Central memory CD8-positive, alpha-beta T cell (primary cell): ENCODE measurements around the gene APEX1.

Experiments used
- ATAC-seq: fragments of 150-1000 bp; cut with Tn5 transposase; replicated peaks from 2 replicates; pipeline ENCODE4 v1.10.0; 2022; ENCODE audit warnings: mild to moderate bottlenecking, moderate FRiP score, moderate number of reproducible peaks; ENCODE audit not compliant: poor library complexity, severe bottlenecking; ENCODE audit errors: extremely low read depth
- DNase-seq, 2 donors: peaks; one replicate each; pipeline ENCODE4 v3.0.0; 2021; ENCODE audit warnings: low spot score in 2 of 2
- H3K27ac Mint-ChIP-seq: one replicate; pipeline ENCODE4 v1.8.0; 2022; ENCODE audit warnings: low read depth, mild to moderate bottlenecking, moderate library complexity, mixed read lengths
- H3K27me3 Mint-ChIP-seq: one replicate; pipeline ENCODE4 v1.8.0; 2022; ENCODE audit warnings: mixed read lengths
- H3K36me3 Mint-ChIP-seq: one replicate; pipeline ENCODE4 v1.8.0; 2022; ENCODE audit warnings: mild to moderate bottlenecking, moderate library complexity, mixed read lengths; ENCODE audit not compliant: insufficient read depth
- H3K4me1 Mint-ChIP-seq: one replicate; pipeline ENCODE4 v1.8.0; 2022; ENCODE audit warnings: mixed read lengths
- H3K4me3 Mint-ChIP-seq: one replicate; pipeline ENCODE4 v1.8.0; 2022; ENCODE audit warnings: mild to moderate bottlenecking, moderate library complexity, mixed read lengths
- H3K9me3 Mint-ChIP-seq: one replicate; pipeline ENCODE4 v1.8.0; 2022; ENCODE audit warnings: mixed read lengths

The APEX1 gene

DNA sequence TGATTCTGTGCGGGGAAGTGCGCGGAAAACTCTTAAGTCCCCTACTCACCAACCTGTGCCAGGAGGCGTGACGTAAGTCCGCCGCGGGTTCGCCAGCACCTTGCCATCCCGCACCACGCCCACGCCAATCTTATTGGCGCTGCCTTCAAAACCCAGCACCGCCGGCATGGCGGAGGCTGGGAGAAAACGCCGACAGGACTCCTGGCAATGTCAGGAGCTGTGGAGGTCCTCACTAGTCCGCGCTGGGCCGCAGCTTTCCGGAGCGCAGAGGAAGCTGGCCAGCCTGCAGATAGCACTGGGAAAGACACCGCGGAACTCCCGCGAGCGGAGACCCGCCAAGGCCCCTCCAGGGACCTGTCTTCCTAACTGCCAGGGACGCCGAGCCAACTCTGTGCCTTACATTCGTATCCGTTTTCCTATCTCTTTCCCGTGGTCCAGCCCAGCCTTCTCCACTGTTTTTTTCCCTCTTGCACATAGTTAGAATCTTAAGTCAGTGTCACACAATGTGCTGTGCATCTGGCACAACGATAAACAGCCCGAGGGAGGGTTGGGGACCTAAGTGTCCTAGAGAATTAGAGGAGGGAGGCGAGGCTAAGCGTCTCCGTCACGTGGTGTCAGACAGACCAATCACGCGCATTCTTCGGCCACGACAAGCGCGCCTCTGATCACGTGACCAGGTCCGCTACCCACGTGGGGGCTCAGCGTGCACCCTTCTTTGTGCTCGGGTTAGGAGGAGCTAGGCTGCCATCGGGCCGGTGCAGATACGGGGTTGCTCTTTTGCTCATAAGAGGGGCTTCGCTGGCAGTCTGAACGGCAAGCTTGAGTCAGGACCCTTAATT is at the start of gene APEX1, which contains the start of gene OSGEP:
TSS of gene APEX1 (plus strand) at position 711 of the 839 bp plus-strand sequence. CDS start 420 bp downstream, outside the sequence.
TSS of gene OSGEP (minus strand) at position 297 of the 839 bp plus-strand sequence. CDS start at position 168, 129 bp downstream.
- H3K9me3 Mint-ChIP-seq: no peaks in the 10 kb centered on the region

DNA sequence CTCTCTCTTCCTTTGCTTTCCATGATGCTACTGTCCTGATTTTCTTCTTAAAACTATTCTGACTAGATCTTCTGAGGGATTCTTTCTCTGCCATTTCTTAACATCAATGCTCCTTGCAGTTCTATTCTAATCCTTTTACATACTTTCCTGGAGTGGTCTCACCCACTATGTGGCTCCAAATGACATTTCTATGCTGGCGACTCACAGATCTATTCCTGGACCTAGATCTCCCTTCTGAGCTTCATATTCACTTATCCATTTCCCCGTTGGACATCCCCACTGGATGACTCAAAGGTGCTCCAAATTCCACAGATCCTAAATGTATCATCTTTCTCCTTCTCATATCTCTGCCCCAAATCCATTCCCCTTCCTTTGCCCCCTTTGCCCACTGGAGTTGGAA is 45.8 kb upstream of the APEX1 start:
- H3K4me3 Mint-ChIP-seq: no peak overlapping the region
- DNase-seq (no peak), ATAC-seq (no peak)
- peaks cover 30% of the 10 kb centered on the region for H3K36me3 Mint-ChIP-seq
- H3K9me3 Mint-ChIP-seq: no peaks in the 10 kb centered on the region
- no peak overlapping the region for H3K27ac Mint-ChIP-seq
- peaks cover 56% of the 10 kb centered on the region for H3K4me1 Mint-ChIP-seq
- H3K27me3 Mint-ChIP-seq: no peaks in the 10 kb centered on the region

More for the DNA sequence above, at the start of gene APEX1, which contains the start of gene OSGEP:
- Mint-ChIP-seq H3K4me3 (no peak within 1 kb of the TSS), H3K4me1 (peaks cover 9% of the 10 kb centered on the region), H3K36me3 (peaks cover 45% of the 10 kb centered on the region), H3K27ac (no peak within 1 kb of the TSS), H3K27me3 (no peaks in the 10 kb centered on the region)
- peak; percentile 85 for ATAC-seq
- peak; percentile 91 to 97 for DNase-seq

DNA sequence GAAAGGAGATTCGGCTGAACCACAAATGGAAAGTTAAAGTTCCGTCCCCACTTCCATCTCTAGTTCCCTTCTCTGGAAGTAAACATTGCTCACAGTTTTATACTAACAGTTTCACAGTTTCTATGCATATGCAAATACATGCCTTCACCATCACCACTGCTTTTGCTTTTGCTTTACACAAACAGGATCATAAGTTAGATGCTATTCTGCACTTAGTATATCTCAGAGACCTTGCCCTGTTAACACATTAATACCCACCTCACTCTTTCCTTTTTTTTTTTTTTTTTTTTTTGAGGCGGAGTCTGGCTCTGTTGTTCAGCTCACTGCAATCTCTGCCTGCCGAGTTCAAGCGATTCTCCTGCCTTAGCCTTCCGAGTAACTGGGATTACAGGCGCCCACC is 42.6 kb upstream of the APEX1 start:
- ATAC-seq (peak; percentile 66), DNase-seq (no peak)
- Mint-ChIP-seq H3K27me3 (no peaks in the 10 kb centered on the region), H3K9me3 (no peaks in the 10 kb centered on the region), H3K27ac (peak overlapping the region; percentile 98), H3K4me3 (peak overlapping the region; percentile 95), H3K4me1 (peaks cover 46% of the 10 kb centered on the region), H3K36me3 (peaks cover 9% of the 10 kb centered on the region)

DNA sequence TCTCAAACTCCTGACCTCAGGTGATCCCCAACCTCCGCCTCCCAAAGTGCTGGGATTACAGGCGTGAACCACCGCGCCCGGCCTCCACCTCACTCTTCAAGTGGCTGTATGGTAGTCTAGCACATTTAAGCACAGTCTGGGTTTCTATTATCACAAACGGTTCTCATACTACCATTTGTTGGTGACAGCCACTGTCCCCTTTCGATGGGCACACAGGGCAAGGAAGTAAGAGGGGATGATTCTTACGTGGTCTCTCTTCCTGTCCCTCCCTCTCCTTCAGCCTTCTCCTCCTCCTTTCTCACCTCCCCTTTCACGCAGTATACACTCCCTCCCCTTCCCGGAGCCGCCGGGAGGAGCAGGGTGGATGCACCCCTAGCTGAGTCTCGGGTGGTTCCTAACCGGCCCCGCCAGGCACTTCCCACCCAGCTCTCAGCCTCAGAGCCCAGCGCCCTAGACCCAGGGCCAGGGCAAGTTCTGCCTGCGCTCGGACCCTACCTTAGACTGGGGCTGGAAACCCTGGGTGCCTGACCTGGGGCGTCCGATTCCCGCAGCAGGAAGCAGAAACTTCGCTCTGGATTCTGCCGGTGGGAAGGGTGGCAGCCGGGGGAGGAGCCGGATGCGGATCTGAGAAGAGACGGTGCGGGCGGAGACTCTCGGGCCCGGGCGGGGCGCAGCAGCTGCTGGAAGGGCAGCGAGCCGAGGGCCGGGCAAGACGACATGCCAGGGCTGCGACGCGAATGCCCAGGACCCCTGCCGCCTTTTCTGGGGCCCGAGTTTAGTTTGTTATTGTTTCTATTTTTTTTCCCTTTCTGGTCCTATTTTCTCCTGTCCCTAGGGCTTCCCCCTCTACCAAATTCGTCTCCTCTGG is 41.9 kb upstream of the APEX1 start, which contains the start of gene TEP1:
TSS of gene TEP1 (minus strand) at position 626 of the 868 bp plus-strand sequence. CDS start 5,062 bp downstream, outside the sequence.
- peak; percentile 72 for ATAC-seq
- peaks cover 46% of the 10 kb centered on the region for H3K4me1 Mint-ChIP-seq
- no peaks in the 10 kb centered on the region for H3K27me3 Mint-ChIP-seq

DNA sequence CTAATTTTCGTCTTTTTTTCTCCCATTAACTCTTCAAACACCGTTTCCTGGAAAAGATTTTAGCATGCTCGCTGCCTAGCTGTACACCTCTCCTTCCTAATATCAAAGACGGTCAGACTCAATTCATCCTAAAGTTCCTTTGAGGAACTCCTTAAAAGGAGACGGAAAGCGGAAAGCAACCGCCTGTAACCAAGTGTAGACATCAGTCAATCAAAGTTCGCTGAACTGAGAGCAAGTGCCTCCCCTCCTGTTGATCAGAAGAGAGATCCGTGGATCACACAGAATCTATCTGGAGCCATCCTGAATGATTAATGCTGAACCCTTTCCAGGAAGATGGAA is 41.3 kb upstream of the APEX1 start:
- no peaks in the 10 kb centered on the region for H3K9me3 Mint-ChIP-seq
- no peak for ATAC-seq

More for the DNA sequence above, 41.9 kb upstream of the APEX1 start, which contains the start of gene TEP1:
- Mint-ChIP-seq H3K27ac (peak within 1 kb of the TSS; percentile 98), H3K36me3 (peaks cover 7% of the 10 kb centered on the region), H3K4me3 (peak within 1 kb of the TSS; percentile 95), H3K9me3 (no peaks in the 10 kb centered on the region)
- peak; percentile 35 to 55 for DNase-seq

DNA sequence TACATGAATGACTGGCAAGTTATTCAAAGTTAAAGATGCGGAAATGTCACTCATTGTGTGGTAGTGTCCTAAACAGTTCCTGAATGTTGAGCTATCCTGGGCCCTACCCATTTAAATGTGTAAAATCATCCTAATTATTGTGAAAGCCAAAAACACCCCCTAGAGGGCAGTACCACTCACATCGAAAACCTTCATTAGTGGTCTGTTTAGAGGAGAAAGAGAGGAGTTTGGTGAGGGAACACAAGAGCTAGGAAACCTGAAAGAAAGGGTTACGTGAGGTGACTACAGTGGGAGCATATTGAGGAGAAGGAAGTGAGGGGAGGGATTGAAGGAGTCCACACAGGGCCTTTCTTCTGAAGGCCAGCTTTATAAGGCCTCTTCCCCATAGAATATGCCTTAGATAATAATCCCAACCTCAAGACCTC is 39.2 kb upstream of the APEX1 start:
- Mint-ChIP-seq H3K4me3 (no peak overlapping the region), H3K27ac (no peak overlapping the region), H3K27me3 (no peaks in the 10 kb centered on the region), H3K9me3 (no peaks in the 10 kb centered on the region), H3K4me1 (peaks cover 38% of the 10 kb centered on the region), H3K36me3 (peaks cover 7% of the 10 kb centered on the region)
- ATAC-seq (no peak), DNase-seq (peak in 1 of 2 donors; percentile 32)

More for the DNA sequence above, 41.3 kb upstream of the APEX1 start:
- Mint-ChIP-seq H3K4me1 (peaks cover 46% of the 10 kb centered on the region), H3K36me3 (peaks cover 7% of the 10 kb centered on the region), H3K4me3 (peak overlapping the region; percentile 95), H3K27me3 (no peaks in the 10 kb centered on the region), H3K27ac (peak overlapping the region; percentile 98)
- no peak for DNase-seq

DNA sequence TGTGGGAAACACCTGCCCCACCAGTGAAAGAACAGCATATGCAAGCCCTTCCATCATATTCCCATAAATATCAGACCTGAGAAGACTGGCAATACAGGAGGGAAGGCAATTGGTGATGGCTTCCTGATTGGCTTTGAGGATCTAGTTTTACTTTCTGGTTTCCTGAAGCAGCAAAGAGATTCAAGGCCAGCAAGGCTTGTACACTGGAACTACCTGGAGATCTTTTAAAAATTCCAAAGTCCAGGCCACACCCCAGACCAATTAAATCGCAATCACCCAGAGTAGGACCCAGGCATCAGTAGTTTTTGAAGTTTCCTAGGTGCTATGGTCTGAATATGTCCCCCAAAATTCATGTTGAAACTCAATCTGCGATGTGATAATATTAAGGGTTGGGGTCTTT is 38.8 kb upstream of the APEX1 start:
- Mint-ChIP-seq H3K36me3 (peaks cover 7% of the 10 kb centered on the region), H3K4me1 (peaks cover 34% of the 10 kb centered on the region), H3K9me3 (no peaks in the 10 kb centered on the region), H3K27ac (no peak overlapping the region), H3K27me3 (no peaks in the 10 kb centered on the region), H3K4me3 (no peak overlapping the region)
- DNase-seq (no peak), ATAC-seq (no peak)

DNA sequence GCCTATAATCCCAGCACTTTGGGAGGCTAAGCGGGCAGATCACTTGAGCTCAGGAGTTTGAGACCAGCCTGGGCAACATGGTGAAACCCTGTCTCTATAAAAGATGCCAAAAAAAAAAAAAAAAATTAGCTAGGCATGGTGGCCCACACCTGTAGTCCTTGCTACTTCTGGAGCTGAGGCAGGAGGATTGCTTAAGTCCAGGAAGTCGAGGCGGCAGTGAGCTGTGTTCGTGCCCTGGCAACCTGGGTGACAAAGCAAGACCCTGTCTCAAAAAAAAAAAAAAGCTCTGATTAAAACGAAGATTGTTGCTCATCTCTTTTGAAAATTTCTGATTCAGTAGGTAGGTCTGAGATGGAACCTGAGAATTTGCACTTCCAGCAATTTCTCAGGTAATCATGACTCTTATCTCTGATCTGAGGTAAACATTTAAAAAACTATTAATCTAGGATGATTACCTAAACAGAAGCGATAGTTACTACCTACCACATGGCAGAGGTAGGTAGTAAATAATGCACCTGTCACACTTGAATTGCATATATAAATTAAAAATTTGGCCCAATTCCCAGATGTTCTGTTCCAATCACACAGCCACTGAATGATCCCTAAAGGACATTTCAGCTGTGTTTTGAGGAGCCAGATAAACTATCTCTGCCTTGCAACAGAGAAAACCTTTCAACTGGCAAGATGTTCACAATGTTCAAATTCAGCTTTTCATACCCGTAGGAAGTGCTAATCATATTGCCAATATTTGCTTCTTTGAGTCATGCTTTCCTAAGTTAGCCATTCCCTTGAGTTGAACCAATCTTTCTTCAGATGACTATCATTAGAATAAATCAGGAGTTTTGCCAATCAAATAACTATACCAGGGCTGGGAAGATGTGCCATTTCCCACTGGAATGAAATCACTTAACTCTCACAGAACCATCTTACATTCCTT is 37.5 kb upstream of the APEX1 start:
- DNase-seq (no peak), ATAC-seq (no peak)
- Mint-ChIP-seq H3K9me3 (no peaks in the 10 kb centered on the region), H3K36me3 (peaks cover 7% of the 10 kb centered on the region), H3K27ac (no peak overlapping the region), H3K4me1 (peaks cover 26% of the 10 kb centered on the region), H3K4me3 (no peak overlapping the region), H3K27me3 (no peaks in the 10 kb centered on the region)

DNA sequence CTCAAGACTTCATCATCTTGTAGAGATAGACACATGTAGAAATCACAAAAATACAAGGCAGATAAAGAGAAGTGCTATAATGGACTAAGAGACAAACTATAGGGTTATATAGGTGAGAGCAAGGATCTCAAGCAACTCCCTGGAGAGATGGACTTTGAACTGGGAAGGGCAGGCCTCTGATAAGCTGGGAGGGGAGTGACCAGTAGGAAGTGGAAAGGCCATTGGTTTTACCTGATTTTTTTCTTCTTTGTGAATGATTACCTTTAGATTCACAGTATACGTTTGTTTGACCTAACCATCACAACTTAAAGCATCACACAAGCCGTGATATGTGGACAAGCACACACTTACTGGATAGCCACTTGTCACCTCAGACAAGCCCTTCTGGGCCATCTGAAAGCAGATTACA is 36.5 kb upstream of the APEX1 start:
- Mint-ChIP-seq H3K36me3 (peaks cover 2% of the 10 kb centered on the region), H3K4me3 (no peak overlapping the region), H3K27me3 (no peaks in the 10 kb centered on the region), H3K4me1 (peaks cover 20% of the 10 kb centered on the region), H3K9me3 (no peaks in the 10 kb centered on the region), H3K27ac (no peak overlapping the region)
- ATAC-seq (no peak), DNase-seq (no peak)

DNA sequence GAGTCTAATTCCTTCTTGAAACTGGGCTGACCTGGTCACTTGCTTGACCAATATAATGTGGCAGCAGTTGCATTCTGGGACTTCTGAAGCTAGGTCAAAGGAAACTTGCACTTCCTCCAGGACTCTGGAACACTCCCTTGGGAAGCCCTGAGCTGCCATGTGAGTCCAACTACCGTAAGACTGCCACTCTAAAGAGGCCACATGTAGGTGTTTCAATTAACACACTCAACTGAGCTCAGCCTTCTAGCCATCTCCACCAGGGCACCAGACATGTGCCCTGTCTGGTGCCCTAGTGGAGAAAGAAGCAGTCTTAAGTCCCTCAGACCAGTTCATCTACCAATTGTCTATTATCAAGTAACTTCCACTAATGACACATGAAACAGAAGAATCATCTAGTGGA is 35.6 kb upstream of the APEX1 start:
- Mint-ChIP-seq H3K27me3 (no peaks in the 10 kb centered on the region), H3K27ac (no peak overlapping the region)

DNA sequence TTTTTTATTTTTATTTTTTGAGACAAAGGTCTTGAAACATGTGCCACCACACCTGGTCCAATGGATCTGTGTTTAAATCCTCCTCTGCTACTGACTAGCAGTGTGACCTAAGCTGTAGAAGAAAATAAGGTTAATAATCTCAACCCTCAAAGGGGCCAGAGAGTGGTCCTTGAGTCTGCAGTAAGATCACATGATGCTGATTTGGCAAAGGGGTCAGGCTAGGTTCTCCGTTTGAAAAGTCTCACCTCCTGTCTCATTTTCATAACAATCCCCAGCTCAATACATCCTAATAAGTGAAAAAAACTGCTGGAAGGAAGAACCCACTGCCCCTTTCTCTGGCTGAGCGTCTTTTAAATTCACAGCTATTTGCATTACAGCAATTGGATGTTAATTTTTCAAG is 33.8 kb upstream of the APEX1 start:
- Mint-ChIP-seq H3K27me3 (no peaks in the 10 kb centered on the region), H3K4me1 (no peaks in the 10 kb centered on the region), H3K27ac (no peak overlapping the region), H3K4me3 (no peak overlapping the region), H3K36me3 (no peaks in the 10 kb centered on the region), H3K9me3 (no peaks in the 10 kb centered on the region)
- ATAC-seq: no peak
- no peak for DNase-seq

More for the DNA sequence above, 35.6 kb upstream of the APEX1 start:
- H3K9me3 Mint-ChIP-seq: no peaks in the 10 kb centered on the region
- H3K4me3 Mint-ChIP-seq: no peak overlapping the region
- ATAC-seq: no peak
- no peak for DNase-seq
- peaks cover 11% of the 10 kb centered on the region for H3K4me1 Mint-ChIP-seq
- H3K36me3 Mint-ChIP-seq: no peaks in the 10 kb centered on the region

DNA sequence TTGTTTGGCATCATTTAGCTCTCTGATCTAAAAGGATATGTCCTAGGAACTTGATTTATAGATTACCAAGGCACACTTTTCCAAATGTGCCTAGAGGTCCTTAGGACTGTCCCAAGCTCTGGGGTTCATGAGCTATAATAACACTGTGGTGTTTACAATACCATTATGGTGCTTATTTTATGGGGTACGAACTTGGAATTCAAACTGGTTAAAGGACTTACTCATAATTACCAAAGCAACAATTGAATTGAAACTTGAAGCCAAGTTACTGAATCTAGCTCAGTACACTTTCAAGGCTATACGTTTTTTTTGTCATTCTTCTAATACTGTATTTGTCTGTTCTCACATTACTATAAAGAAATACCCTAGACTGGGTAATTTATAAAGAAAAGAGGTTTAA is 32.1 kb upstream of the APEX1 start:
- Mint-ChIP-seq H3K27me3 (no peaks in the 10 kb centered on the region), H3K9me3 (no peaks in the 10 kb centered on the region), H3K4me1 (peaks cover 7% of the 10 kb centered on the region), H3K36me3 (no peaks in the 10 kb centered on the region), H3K4me3 (no peak overlapping the region), H3K27ac (no peak overlapping the region)
- ATAC-seq (no peak), DNase-seq (no peak)
